ENCODE data around the gene IGFBP5. TPM values are rescaled to one million over a fixed set of nuclear protein-coding genes. Genes with fewer than 3 reads are reported as not detected.

IGFBP5 gene
- total RNA-seq, 1 donor from 2014 or later, result 1,383 TPM

GRCh38 chr2:216717491-216717901 is 22.1 kb upstream of the IGFBP5 start:
- no peak overlapping the region for H3K4me3 Mint-ChIP-seq (ENCODE audit: unreplicated experiment)
- H3K36me3 Mint-ChIP-seq (ENCODE audit: unreplicated experiment), result no peaks in the 10 kb centered on the region
- no peak for DNase-seq (ENCODE audit: extremely low spot score, unreplicated experiment)
- H3K9me3 Mint-ChIP-seq (ENCODE audit: unreplicated experiment), result no peaks in the 10 kb centered on the region
- TF ChIP-seq, protein P1, sequence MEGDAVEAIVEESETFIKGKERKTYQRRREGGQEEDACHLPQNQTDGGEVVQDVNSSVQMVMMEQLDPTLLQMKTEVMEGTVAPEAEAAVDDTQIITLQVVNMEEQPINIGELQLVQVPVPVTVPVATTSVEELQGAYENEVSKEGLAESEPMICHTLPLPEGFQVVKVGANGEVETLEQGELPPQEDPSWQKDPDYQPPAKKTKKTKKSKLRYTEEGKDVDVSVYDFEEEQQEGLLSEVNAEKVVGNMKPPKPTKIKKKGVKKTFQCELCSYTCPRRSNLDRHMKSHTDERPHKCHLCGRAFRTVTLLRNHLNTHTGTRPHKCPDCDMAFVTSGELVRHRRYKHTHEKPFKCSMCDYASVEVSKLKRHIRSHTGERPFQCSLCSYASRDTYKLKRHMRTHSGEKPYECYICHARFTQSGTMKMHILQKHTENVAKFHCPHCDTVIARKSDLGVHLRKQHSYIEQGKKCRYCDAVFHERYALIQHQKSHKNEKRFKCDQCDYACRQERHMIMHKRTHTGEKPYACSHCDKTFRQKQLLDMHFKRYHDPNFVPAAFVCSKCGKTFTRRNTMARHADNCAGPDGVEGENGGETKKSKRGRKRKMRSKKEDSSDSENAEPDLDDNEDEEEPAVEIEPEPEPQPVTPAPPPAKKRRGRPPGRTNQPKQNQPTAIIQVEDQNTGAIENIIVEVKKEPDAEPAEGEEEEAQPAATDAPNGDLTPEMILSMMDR (IDR thresholded peaks at IDR 0.05), result no peak
- peaks cover 17% of the 10 kb centered on the region for H3K27me3 Mint-ChIP-seq (ENCODE audit: unreplicated experiment)
- H3K27ac Mint-ChIP-seq (ENCODE audit: unreplicated experiment), result no peak overlapping the region
- peaks cover 25% of the 10 kb centered on the region for H3K4me1 Mint-ChIP-seq (ENCODE audit: unreplicated experiment)

DNA sequence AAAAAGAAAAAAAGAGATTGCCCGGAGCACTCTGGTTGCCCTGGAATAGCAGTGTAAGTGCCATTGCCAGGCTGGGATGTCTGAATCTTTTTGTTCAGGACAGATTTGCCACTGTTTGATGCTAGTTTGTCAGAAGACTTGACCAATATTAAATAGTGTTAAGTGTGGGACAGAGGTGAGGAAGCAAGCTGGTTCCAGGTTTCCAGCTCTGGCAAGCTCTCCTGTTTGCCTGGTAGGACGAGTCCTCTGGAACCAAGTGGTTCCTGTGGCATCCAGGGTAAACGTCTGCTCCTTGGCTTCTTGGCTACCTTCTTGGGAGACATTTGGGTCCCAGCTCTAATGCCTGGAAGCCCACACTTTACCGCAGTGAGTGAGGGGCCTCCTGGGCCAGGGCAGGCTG is 20.8 kb upstream of the IGFBP5 start:
- Mint-ChIP-seq H3K27me3 (ENCODE audit: unreplicated experiment) (peaks cover 13% of the 10 kb centered on the region), H3K36me3 (ENCODE audit: unreplicated experiment) (peaks cover 3% of the 10 kb centered on the region), H3K27ac (ENCODE audit: unreplicated experiment) (no peak overlapping the region), H3K4me3 (ENCODE audit: unreplicated experiment) (no peak overlapping the region), H3K4me1 (ENCODE audit: unreplicated experiment) (peaks cover 25% of the 10 kb centered on the region), H3K9me3 (ENCODE audit: unreplicated experiment) (no peaks in the 10 kb centered on the region)
- TF ChIP-seq, protein P1 (IDR thresholded peaks at IDR 0.05), result no peak
- DNase-seq (ENCODE audit: extremely low spot score, unreplicated experiment), result no peak

DNA sequence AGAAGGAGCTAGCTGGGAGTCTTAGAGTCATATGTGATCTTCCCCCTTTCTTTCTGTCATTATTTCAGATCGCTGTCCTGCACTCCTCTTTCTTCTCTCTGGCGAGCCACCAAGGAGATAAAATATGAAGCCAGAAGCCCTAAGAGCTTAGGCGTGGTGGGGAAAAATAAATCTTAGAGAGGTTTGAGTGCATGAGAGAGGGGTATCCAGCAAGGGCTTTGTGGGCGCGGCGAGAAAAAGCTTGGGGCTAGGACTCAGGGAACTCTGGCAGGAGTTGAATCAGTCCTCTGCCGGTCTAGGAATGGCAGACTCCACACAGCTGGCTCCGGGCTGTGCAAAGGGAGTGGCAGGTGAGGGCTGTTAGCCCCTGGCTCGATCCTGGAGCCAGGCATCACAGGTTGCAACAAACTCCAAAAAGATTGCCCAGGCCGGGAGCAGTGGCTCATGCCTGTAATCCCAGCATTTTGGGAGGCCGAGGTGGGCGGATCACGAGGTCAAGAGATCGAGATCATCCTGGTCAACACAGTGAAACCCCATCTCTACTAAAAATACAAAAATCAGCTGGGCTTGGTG is 20.1 kb upstream of the IGFBP5 start:
- DNase-seq (ENCODE audit: extremely low spot score, unreplicated experiment), result no peak
- H3K9me3 Mint-ChIP-seq (ENCODE audit: unreplicated experiment), result no peaks in the 10 kb centered on the region
- H3K4me3 Mint-ChIP-seq (ENCODE audit: unreplicated experiment), result no peak overlapping the region
- TF ChIP-seq, protein P1 (IDR thresholded peaks at IDR 0.05), result no peak
- peaks cover 29% of the 10 kb centered on the region for H3K4me1 Mint-ChIP-seq (ENCODE audit: unreplicated experiment)
- H3K27me3 Mint-ChIP-seq (ENCODE audit: unreplicated experiment), result peaks cover 13% of the 10 kb centered on the region
- H3K27ac Mint-ChIP-seq (ENCODE audit: unreplicated experiment), result no peak overlapping the region
- H3K36me3 Mint-ChIP-seq (ENCODE audit: unreplicated experiment), result peaks cover 3% of the 10 kb centered on the region

GRCh38 chr2:216714376-216714775 is 19.0 kb upstream of the IGFBP5 start:
- no peak for DNase-seq (ENCODE audit: extremely low spot score, unreplicated experiment)
- Mint-ChIP-seq H3K27me3 (ENCODE audit: unreplicated experiment) (peaks cover 8% of the 10 kb centered on the region), H3K4me3 (ENCODE audit: unreplicated experiment) (no peak overlapping the region), H3K36me3 (ENCODE audit: unreplicated experiment) (peaks cover 3% of the 10 kb centered on the region), H3K9me3 (ENCODE audit: unreplicated experiment) (peaks cover 5% of the 10 kb centered on the region), H3K27ac (ENCODE audit: unreplicated experiment) (no peak overlapping the region), H3K4me1 (ENCODE audit: unreplicated experiment) (peaks cover 30% of the 10 kb centered on the region)
- TF ChIP-seq, protein P1 (IDR thresholded peaks at IDR 0.05), result no peak

- TF ChIP-seq, protein P1 (IDR thresholded peaks at IDR 0.05), result no peak
- Mint-ChIP-seq H3K4me1 (ENCODE audit: unreplicated experiment) (peaks cover 30% of the 10 kb centered on the region), H3K27ac (ENCODE audit: unreplicated experiment) (peak overlapping the region; percentile 84), H3K9me3 (ENCODE audit: unreplicated experiment) (peaks cover 10% of the 10 kb centered on the region), H3K36me3 (ENCODE audit: unreplicated experiment) (peaks cover 3% of the 10 kb centered on the region), H3K27me3 (ENCODE audit: unreplicated experiment) (peaks cover 8% of the 10 kb centered on the region), H3K4me3 (ENCODE audit: unreplicated experiment) (no peak overlapping the region)
- peak; percentile 86 for DNase-seq (ENCODE audit: extremely low spot score, unreplicated experiment)
Observed at GRCh38 chr2:216713691-216714336, 18.5 kb upstream of the IGFBP5 start.

Data from osteocyte (in vitro differentiated cells).